ENCODE results near the gene SOHLH2. TPM values are rescaled to one million over a fixed set of nuclear protein-coding genes. Genes with fewer than 3 reads are reported as not detected.

SOHLH2 gene
- total RNA-seq, 1 donor from 2014 or later: 0.77 TPM

DNA sequence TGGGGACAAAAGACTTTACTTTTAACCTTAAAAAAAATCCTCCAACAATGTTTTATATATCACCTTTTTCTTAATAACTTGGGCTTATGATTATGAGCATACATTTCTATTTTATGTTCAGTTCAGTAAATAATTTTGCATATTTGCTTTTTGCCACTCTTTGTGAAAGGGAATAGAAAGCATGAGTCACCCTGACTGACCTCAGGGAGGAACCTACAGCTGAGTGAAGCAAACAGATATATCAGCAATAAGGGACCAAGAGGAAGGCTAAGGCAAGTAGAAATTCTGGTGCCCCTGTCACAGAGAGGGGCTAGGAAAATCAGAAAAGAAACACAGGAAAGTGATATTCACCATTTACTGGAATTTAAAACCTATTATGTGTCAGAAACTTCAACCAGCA lies 37.2 kb upstream of the SOHLH2 start:
- peaks cover 6% of the 10 kb centered on the region for H3K36me3 Mint-ChIP-seq
- TF ChIP-seq CTCF (conservative IDR thresholded peaks at IDR 0.05): no peak
- no peak overlapping the region for H3K4me3 Mint-ChIP-seq
- no peaks in the 10 kb centered on the region for H3K27me3 Mint-ChIP-seq
- H3K4me1 Mint-ChIP-seq (ENCODE audit: unreplicated experiment): peaks cover 14% of the 10 kb centered on the region
- no peak for DNase-seq (ENCODE audit: extremely low spot score, unreplicated experiment)
- H3K27ac Mint-ChIP-seq: no peak overlapping the region
- H3K9me3 Mint-ChIP-seq: peaks cover 4% of the 10 kb centered on the region

DNA sequence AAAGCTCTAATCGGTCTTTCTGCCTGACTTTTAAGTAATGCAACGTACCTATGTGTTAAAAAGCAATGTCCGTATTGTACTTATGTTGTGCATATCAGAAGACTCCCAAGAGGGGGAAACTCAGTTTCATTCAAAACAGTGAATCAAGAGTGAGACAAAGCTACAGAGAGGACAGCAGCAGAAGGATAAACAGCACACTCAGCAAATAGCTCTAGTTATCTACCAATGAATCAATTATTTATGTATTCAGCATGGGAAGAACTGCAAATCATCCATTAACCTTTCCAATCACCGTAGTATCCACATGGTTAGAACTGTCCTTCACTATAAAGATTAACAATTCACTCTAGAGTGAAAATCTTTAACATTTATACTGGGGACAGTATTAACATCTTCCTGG lies 36.7 kb upstream of the SOHLH2 start:
- Mint-ChIP-seq H3K27me3 (no peaks in the 10 kb centered on the region), H3K4me1 (ENCODE audit: unreplicated experiment) (peaks cover 14% of the 10 kb centered on the region), H3K27ac (no peak overlapping the region), H3K4me3 (no peak overlapping the region), H3K36me3 (peaks cover 6% of the 10 kb centered on the region), H3K9me3 (peaks cover 4% of the 10 kb centered on the region)
- no peak for TF ChIP-seq CTCF (conservative IDR thresholded peaks at IDR 0.05)
- no peak for DNase-seq (ENCODE audit: extremely low spot score, unreplicated experiment)

GRCh38 chr13:36248700-36249099 lies 34.3 kb upstream of the SOHLH2 start:
- TF ChIP-seq CTCF (conservative IDR thresholded peaks at IDR 0.05): no peak
- Mint-ChIP-seq H3K36me3 (peaks cover 6% of the 10 kb centered on the region), H3K4me1 (ENCODE audit: unreplicated experiment) (peaks cover 14% of the 10 kb centered on the region), H3K4me3 (no peak overlapping the region), H3K27ac (no peak overlapping the region), H3K9me3 (peaks cover 4% of the 10 kb centered on the region), H3K27me3 (no peaks in the 10 kb centered on the region)
- no peak for DNase-seq (ENCODE audit: extremely low spot score, unreplicated experiment)

DNA sequence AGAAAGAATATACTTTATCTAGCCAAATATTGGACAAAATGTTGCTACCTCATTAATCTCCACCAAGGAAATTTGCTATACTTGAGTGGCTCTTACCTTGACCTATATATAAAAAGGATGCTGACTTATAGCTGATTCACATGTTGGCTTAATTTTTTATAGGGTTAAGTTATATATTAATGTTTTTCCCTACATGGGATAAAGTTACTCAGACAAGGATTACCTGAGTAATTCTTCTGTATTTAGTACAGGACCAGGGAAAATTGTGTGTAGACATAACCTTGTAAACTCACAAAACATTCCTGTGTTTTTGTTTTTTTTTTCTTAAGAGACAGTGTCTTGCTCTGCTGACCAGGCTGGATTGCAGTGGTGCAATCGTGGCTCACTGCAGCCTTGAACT lies 30.6 kb upstream of the SOHLH2 start:
- no peak for DNase-seq (ENCODE audit: extremely low spot score, unreplicated experiment)
- no peak for TF ChIP-seq CTCF (conservative IDR thresholded peaks at IDR 0.05)
- H3K4me1 Mint-ChIP-seq (ENCODE audit: unreplicated experiment): no peaks in the 10 kb centered on the region
- H3K36me3 Mint-ChIP-seq: peaks cover 6% of the 10 kb centered on the region
- no peak overlapping the region for H3K4me3 Mint-ChIP-seq
- H3K9me3 Mint-ChIP-seq: peaks cover 4% of the 10 kb centered on the region
- H3K27me3 Mint-ChIP-seq: no peaks in the 10 kb centered on the region
- H3K27ac Mint-ChIP-seq: no peak overlapping the region

GRCh38 chr13:36244073-36244472 lies 29.7 kb upstream of the SOHLH2 start:
- Mint-ChIP-seq H3K9me3 (peaks cover 4% of the 10 kb centered on the region), H3K27ac (no peak overlapping the region), H3K4me3 (no peak overlapping the region), H3K4me1 (ENCODE audit: unreplicated experiment) (no peaks in the 10 kb centered on the region), H3K36me3 (peaks cover 6% of the 10 kb centered on the region), H3K27me3 (no peaks in the 10 kb centered on the region)
- TF ChIP-seq CTCF (conservative IDR thresholded peaks at IDR 0.05): no peak
- no peak for DNase-seq (ENCODE audit: extremely low spot score, unreplicated experiment)

GRCh38 chr13:36242761-36243160 lies 28.4 kb upstream of the SOHLH2 start:
- no peak overlapping the region for H3K4me3 Mint-ChIP-seq
- no peak for DNase-seq (ENCODE audit: extremely low spot score, unreplicated experiment)
- H3K27ac Mint-ChIP-seq: no peak overlapping the region
- H3K27me3 Mint-ChIP-seq: no peaks in the 10 kb centered on the region
- H3K9me3 Mint-ChIP-seq: peaks cover 4% of the 10 kb centered on the region
- no peak for TF ChIP-seq CTCF (conservative IDR thresholded peaks at IDR 0.05)
- peaks cover 6% of the 10 kb centered on the region for H3K36me3 Mint-ChIP-seq
- no peaks in the 10 kb centered on the region for H3K4me1 Mint-ChIP-seq (ENCODE audit: unreplicated experiment)

All from type B pancreatic cell (in vitro differentiated cells).